Chondrocyte (in vitro differentiated cells): Measurements from ENCODE around the gene MEPCE. TPM values are rescaled to one million over a fixed set of nuclear protein-coding genes. Genes with fewer than 3 reads are reported as not detected.

ENCODE experiments used
- DNase-seq: peaks from one replicate; pipeline ENCODE4 v3.0.0; 2021; ENCODE audit warnings: mixed read lengths, low spot score
- H3K27ac Mint-ChIP-seq: one replicate; pipeline ENCODE4 v1.8.0; 2021; ENCODE audit warnings: mild to moderate bottlenecking, moderate library complexity, mixed read lengths; ENCODE audit not compliant: unreplicated experiment
- H3K27me3 Mint-ChIP-seq: 2 replicates; pipeline ENCODE4 v1.8.0; 2021; ENCODE audit warnings: low read depth, mixed read lengths
- H3K36me3 Mint-ChIP-seq: 2 replicates; pipeline ENCODE4 v1.8.0; 2021; ENCODE audit warnings: low read depth, mixed read lengths
- H3K4me1 Mint-ChIP-seq: 2 replicates; pipeline ENCODE4 v1.8.0; 2021; ENCODE audit warnings: low read depth, mild to moderate bottlenecking, mixed read lengths
- H3K4me3 Mint-ChIP-seq: one replicate; pipeline ENCODE4 v1.8.0; 2021; ENCODE audit warnings: mild to moderate bottlenecking, moderate library complexity, mixed read lengths; ENCODE audit not compliant: unreplicated experiment
- H3K9me3 Mint-ChIP-seq: 2 replicates; pipeline ENCODE4 v1.8.0; 2021; ENCODE audit warnings: low read depth, mixed read lengths
- total RNA-seq: library from RNA; stranded (reverse); gene quantifications from 3 replicates; pipeline ENCODE4 v1.2.1, GENCODE V29; 2021
- TF ChIP-seq, protein P1 (sequence below): fragments of 200-600 bp; sonication (generic); IDR thresholded peaks from 2 replicates; pipeline ENCODE4 v1.5.0; 2021; ENCODE audit warnings: antibody characterized with exemption, mild to moderate bottlenecking, moderate library complexity

Gene MEPCE
- total RNA-seq, 1 donor from 2014 or later = 30.9 TPM

GRCh38 chr7:100419660-100420226, 9.9 kb upstream of the MEPCE start:
- Mint-ChIP-seq H3K27ac (peak overlapping the region; percentile 42), H3K36me3 (no peaks in the 10 kb centered on the region)

GRCh38 chr7:100423315-100423714, 6.3 kb upstream of the MEPCE start:
- no peaks in the 10 kb centered on the region for H3K9me3 Mint-ChIP-seq
- no peak overlapping the region for H3K4me3 Mint-ChIP-seq
- peaks cover 14% of the 10 kb centered on the region for H3K4me1 Mint-ChIP-seq
- no peak overlapping the region for H3K27ac Mint-ChIP-seq
- H3K36me3 Mint-ChIP-seq = no peaks in the 10 kb centered on the region
- DNase-seq = no peak
- TF ChIP-seq, protein P1, sequence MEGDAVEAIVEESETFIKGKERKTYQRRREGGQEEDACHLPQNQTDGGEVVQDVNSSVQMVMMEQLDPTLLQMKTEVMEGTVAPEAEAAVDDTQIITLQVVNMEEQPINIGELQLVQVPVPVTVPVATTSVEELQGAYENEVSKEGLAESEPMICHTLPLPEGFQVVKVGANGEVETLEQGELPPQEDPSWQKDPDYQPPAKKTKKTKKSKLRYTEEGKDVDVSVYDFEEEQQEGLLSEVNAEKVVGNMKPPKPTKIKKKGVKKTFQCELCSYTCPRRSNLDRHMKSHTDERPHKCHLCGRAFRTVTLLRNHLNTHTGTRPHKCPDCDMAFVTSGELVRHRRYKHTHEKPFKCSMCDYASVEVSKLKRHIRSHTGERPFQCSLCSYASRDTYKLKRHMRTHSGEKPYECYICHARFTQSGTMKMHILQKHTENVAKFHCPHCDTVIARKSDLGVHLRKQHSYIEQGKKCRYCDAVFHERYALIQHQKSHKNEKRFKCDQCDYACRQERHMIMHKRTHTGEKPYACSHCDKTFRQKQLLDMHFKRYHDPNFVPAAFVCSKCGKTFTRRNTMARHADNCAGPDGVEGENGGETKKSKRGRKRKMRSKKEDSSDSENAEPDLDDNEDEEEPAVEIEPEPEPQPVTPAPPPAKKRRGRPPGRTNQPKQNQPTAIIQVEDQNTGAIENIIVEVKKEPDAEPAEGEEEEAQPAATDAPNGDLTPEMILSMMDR = no peak
- H3K27me3 Mint-ChIP-seq = no peaks in the 10 kb centered on the region

More at GRCh38 chr7:100419660-100420226, 9.9 kb upstream of the MEPCE start:
- Mint-ChIP-seq H3K27me3 (no peaks in the 10 kb centered on the region), H3K4me1 (peaks cover 8% of the 10 kb centered on the region), H3K9me3 (no peaks in the 10 kb centered on the region), H3K4me3 (no peak overlapping the region)
- TF ChIP-seq, protein P1 = no peak
- no peak for DNase-seq

DNA sequence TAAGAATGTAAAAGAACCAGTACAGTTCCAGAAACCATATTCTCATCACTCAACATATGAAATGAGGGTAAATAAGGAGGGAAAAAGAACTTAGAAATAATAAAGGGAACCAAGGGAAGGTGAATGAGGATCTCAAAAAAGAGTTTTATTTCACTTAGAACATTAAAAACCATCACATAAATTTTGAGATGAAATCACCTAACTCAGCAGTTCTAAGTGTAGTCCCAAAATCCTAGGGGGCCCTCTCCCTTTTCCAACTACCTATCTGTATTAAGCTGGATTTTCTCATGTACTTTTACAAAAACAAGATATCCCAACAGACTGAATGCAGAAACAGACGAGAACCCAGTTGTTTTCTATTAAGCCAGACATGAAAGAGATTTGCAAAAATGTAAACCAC, 4.3 kb upstream of the MEPCE start:
- Mint-ChIP-seq H3K27ac (no peak overlapping the region), H3K27me3 (no peaks in the 10 kb centered on the region), H3K36me3 (peaks cover 1% of the 10 kb centered on the region), H3K4me1 (peaks cover 8% of the 10 kb centered on the region), H3K9me3 (no peaks in the 10 kb centered on the region), H3K4me3 (no peak overlapping the region)
- DNase-seq = no peak
- TF ChIP-seq, protein P1 = no peak

GRCh38 chr7:100426516-100426915, 3.1 kb upstream of the MEPCE start:
- Mint-ChIP-seq H3K27me3 (no peaks in the 10 kb centered on the region), H3K4me1 (peaks cover 17% of the 10 kb centered on the region)

GRCh38 chr7:100427762-100428198, 1.9 kb upstream of the MEPCE start:
- no peaks in the 10 kb centered on the region for H3K27me3 Mint-ChIP-seq
- DNase-seq = peak; percentile 43
- H3K4me3 Mint-ChIP-seq = peak overlapping the region; percentile 99
- H3K9me3 Mint-ChIP-seq = no peaks in the 10 kb centered on the region
- peaks cover 3% of the 10 kb centered on the region for H3K36me3 Mint-ChIP-seq
- TF ChIP-seq, protein P1 = no peak
- peaks cover 29% of the 10 kb centered on the region for H3K4me1 Mint-ChIP-seq
- no peak overlapping the region for H3K27ac Mint-ChIP-seq

More at GRCh38 chr7:100426516-100426915, 3.1 kb upstream of the MEPCE start:
- Mint-ChIP-seq H3K9me3 (no peaks in the 10 kb centered on the region), H3K36me3 (peaks cover 2% of the 10 kb centered on the region), H3K27ac (no peak overlapping the region), H3K4me3 (no peak overlapping the region)
- no peak for DNase-seq
- TF ChIP-seq, protein P1 = no peak
